Activated T-cell treated with anti-CD3 and anti-CD28 coated beads for 48 hours (primary cell): Measurements from ENCODE around the gene TPST2.

Source experiments
- DNase-seq: peaks from one replicate; pipeline ENCODE4 v3.0.0-alpha.2; 2020; ENCODE audit warnings: low read depth

The TPST2 gene

DNA sequence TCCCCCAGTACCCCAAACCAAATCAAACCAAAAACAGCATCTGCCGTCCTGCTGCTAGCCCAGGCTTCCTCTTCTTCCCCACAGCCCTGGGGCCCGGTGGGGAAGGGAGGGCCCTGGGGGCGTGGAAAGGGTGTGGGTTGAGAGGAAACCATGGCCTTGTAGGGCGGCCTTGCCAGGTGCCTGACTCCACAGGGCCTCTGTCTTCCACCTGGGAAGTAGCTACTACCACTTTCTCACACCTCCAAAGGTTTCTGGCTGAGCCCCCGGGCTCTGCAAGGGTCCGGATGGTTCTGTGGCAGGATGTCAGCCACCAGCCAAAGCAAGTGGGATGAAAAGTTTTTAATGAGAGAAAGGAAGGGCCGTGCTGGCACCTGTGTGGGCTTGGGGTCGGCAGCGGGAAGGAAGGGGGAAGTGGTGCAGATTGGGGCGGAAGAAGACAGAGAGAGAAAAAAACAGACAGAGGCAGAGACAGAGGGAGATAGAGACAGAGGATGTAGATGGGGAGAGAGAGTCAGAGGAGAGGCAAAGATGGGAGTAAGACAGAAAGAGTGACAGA, 10.5 kb downstream of the TPST2 start:
- peak; percentile 44 for DNase-seq

- DNase-seq: no peak
Measured at GRCh38 chr22:26577081-26577480, 12.9 kb downstream of the TPST2 start.

DNA sequence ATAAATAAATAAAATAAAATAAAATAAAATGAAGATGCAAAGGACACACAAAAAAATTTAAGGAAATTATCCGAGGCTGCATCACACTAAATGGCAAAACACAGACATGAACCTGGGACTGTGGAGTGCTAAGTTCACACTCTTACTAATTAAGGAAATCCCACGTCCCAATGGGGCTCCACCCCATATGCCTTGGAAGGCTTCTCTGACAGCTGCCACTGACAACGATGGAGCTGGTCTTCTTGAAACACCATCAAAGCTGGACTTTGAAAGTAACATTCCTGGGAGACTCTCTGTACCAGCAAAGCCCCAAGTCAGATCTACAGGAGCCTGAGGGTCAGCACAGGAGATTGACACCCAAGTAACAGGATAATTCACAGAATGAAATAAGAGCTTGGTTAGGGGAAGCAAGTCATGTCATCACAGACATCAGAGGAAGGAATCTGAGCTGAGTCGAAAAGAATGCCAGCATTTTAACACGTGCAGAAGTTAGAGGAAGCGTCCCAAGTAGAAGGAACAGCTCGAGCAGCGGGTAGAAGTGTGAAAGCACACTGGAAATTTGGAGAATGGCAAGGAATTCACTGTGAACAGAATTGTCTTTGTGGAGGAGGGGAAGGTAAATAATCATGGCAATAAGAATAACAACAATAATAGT, 13.8 kb downstream of the TPST2 start:
- DNase-seq: no peak

GRCh38 chr22:26574001-26574723, 15.8 kb downstream of the TPST2 start:
- no peak for DNase-seq

DNA sequence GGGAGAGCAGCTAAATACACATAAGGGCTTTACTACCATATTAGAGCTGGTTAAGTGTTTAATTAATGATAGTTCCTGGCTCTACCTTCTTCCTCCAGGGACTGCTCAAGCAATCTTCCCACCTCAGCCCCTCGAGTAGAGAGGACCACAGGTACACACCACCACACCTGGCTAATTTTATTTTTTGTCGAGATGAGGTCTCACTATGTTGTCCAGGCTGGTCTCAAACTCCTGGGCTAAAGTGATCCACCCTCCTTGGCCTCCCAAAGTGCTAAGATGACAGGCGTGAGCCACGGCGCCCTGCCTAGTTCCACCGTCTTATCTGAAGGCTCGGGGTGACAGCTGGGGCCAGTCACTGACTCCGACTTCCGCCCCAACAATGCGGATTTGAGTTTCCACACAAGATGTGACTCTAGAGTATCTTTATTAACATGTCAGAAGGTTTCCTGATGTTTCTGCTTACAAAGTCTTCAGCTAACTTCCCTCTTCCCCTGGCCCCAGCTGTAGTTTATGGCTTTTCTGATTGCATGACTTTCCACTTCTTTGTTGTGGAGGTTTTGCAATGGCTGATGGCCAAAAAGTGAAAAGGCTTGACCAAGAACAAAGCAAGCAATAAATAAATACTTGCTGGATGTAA, 16.8 kb downstream of the TPST2 start:
- no peak for DNase-seq

GRCh38 chr22:26570864-26571525, 18.9 kb downstream of the TPST2 start:
- no peak for DNase-seq

- no peak for DNase-seq
Measured at GRCh38 chr22:26570115-26570514, 19.8 kb downstream of the TPST2 start.

DNA sequence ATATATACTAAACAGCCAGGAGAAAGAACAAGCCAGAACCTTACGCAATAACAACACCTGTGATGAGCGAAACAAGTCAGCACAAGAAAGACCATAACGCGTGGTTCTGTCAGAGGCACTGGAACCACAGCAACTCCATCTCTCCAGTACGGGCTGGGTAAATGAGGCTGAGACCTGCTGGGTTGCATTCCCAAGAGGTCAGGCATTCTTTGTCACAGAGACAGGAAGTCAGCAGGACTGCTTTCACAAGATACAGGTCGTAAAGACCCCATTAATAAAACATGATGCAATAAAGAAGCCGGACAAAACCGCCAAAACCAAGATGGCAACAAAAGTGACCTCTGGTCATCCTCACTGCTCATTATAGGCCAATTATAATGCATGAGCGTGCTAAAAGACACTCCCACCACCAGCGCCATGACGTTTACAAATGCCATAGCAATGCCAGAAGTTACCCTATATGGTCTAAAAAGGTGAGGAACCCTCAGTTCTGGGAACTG, 21.7 kb downstream of the TPST2 start:
- DNase-seq: no peak

- DNase-seq: no peak
Measured at GRCh38 chr22:26567610-26568009, 22.3 kb downstream of the TPST2 start.

- DNase-seq: no peak
Measured at GRCh38 chr22:26566994-26567393, 22.9 kb downstream of the TPST2 start.

- no peak for DNase-seq
Measured at GRCh38 chr22:26565889-26566288, 24.0 kb downstream of the TPST2 start.

DNA sequence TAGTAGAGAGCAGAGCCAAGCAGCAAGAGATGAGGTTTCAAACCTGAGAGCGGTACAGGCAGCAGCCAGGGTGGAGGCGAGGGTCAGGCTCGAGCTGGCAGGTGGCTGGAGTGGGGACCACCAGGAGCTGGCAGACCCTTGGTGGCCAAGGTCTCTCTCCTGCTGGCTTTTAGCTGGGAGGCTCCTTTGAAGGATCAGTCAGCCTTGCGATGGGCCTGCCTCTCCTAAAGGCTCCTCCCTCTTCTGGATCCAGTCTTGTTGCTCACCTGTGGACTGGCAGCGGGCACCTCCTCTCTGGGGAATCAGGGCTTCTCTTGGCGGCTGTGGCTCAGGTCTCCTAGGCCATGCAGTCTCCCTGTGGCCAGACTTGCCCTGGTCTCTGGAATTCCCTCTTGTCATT, 24.8 kb downstream of the TPST2 start:
- no peak for DNase-seq

- no peak for DNase-seq
Measured at GRCh38 chr22:26564672-26565071, 25.3 kb downstream of the TPST2 start.

DNA sequence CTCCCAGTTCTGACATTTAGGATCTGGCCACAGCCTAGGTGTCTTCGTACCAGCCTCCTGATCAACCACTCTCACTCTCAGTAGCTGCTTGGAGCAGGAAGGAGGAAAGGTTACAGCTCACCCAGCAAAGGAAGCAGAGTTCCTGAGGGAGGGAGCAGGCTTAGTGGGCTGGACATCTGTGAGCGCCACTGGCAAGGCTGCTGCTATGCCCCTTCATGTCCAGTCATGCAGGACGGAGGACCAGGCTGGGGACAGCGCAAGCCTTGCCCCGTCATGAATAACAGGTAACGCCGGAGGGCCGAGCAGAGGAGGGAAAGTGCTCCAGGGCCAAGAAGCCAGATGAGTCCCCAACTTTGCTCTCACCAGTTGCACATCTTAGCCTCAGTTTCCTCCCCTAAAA, 25.8 kb downstream of the TPST2 start:
- no peak for DNase-seq

DNA sequence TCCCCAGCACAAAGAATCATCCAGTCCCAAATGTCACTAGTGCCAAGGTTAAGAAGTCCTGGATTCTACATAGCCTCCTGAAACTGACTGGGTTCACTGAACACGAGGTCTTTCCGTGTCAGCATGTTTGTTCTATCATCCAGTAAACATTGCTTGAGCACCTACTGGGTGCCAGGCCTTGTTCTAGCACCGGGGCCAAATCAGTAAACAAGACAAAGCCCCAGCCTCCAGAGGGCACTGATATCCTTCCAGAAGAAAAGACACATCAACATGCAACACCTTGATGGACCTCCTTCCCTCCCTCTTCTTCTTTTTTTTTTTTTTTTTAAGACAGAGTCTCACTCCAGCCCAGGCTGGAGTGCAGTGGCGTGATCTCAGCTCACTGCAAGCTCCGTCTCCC, 26.9 kb downstream of the TPST2 start:
- no peak for DNase-seq

GRCh38 chr22:26561756-26562417, 28.0 kb downstream of the TPST2 start:
- no peak for DNase-seq

GRCh38 chr22:26559961-26560575, 29.9 kb downstream of the TPST2 start:
- no peak for DNase-seq

DNA sequence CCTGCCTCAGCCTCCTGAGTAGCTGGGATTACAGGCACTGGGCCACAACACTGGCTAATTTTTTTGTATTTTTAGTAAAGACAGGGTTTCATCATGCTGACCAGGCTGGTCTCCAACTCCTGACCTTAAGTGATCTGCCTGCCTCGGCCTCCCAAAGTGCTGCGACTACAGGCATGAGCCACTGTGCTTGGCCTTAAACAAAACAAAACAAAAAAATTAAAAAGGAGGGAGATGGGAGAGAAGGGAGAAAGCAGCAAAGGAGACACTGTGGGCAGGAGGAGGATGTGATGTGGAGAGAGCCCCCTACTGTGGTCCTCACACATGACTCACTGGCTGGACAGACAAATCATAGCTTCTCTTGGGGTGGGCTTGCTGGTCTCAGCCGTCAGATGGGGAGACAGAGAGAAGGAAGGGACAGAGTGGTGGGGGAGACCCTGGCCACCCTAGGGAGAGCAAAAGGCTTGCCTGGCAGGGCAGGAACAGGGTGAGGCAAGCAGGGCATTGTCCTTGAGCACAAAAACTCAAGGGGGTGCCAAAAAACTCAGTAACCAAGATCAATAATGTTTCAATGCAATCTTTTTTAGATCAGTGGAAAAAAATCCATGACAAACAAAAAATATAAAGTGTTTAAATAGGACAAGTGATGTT, 31.6 kb downstream of the TPST2 start:
- DNase-seq: no peak

DNA sequence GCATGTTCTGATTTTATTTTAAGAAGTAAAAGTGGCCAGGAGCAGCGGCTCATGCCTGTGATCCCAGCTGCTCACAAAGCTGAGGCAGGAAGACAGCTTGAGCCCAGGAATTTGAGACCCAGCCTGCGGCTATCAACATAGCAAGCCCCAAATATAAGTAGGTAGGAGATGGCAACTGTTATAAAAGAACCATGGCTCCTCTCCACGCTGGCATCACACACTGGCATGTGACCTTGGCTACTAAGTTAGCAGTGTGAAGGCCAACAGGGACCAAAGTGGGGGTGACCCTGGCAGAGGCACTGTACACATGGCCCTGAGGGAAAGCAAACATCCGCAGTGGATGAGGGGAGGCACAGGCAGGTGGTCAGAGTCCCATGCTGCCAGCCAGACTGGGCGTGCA, 33.0 kb downstream of the TPST2 start:
- DNase-seq: no peak

DNA sequence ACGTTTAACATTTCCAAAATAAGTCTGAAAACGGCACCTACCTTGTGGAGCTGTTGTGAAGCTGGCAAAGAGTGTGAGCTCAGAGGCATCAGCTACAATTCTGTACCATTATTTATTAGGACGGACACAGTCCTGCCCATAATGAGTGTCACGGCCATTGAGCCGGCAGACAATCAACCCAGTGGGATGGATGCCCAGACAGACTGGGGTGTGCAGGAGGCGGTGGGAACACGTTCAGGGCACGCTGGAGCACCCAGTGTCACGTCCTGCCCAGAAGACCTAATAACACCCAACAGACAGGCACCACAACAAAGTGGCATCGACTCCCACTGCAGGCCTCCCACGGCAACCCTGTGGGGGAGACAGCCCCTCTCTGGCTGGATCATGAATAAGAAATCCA, 34.5 kb downstream of the TPST2 start:
- DNase-seq: no peak

GRCh38 chr22:26554956-26555355, 35.0 kb downstream of the TPST2 start:
- no peak for DNase-seq
